ENCODE measurements around the gene CHD5. TPM values are rescaled to one million over a fixed set of nuclear protein-coding genes. Genes with fewer than 3 reads are reported as not detected.

CHD5 gene
- total and polyA plus RNA-seq, 2 of the 13 experiments (the other 11 are each of a cell fraction or from before 2014, with no cell fraction given) = 0.02 to 0.21 TPM

- Histone ChIP-seq H3K4me1 (ENCODE audit: insufficient read depth, low read length) (no peaks in the 10 kb centered on the region), H3K9me3 (ENCODE audit: low read length) (no peaks in the 10 kb centered on the region), H3K4me3 (replicated peaks in 1 of 3; ENCODE audit: insufficient read depth in 1 of 3, low read depth in 2 of 3, low read length in 3 of 3) (no peak overlapping the region), H3K27me3 (ENCODE audit: control insufficient read depth in 1 of 2, insufficient read depth in 2 of 2, low read length in 2 of 2) (peaks cover 2 to 27% of the 10 kb centered on the region in 2 experiments; a peak in 3 of 5 replicates), H3K36me3 (replicated peaks in 1 of 2; ENCODE audit: control insufficient read depth in 1 of 2, insufficient read depth in 2 of 2, low read length in 2 of 2) (no peaks in the 10 kb centered on the region), H4K20me1 (ENCODE audit: insufficient read depth, low read length) (no peaks in the 10 kb centered on the region), H3K9ac (ENCODE audit: insufficient read depth, low read depth, low read length) (no peak overlapping the region), H3K79me2 (ENCODE audit: insufficient read depth, low read length) (no peaks in the 10 kb centered on the region), H3K4me2 (ENCODE audit: low read depth, low read length) (no peak overlapping the region), H2AFZ (ENCODE audit: low read length) (no peak overlapping the region), H3K27ac (ENCODE audit: extremely low read length, insufficient read depth, low read length) (no peak overlapping the region)
- intact Hi-C loops (cut with micrococcal nuclease; ENCODE audit: unreplicated experiment) = no loop called here
- in situ Hi-C loops (cut with HindIII; ENCODE audit: extremely low pct_ligation_motif_present, low pct_unique_long_range_greater_than_20kb) = no loop called here
- BruUV-seq (replicated peaks) = no TSS peak
- no peak for TF ChIP-seq ZNF101 (CRISPR knock-in tag; IDR thresholded peaks at IDR 0.05; ENCODE audit: borderline replicate concordance, low read depth)
- no peak for TF ChIP-seq HOXD1 (CRISPR knock-in tag; IDR thresholded peaks at IDR 0.05)
- TF ChIP-seq RARA (CRISPR knock-in tag; IDR thresholded peaks at IDR 0.05) = no peak
- no peak for TF ChIP-seq KLF11 (CRISPR knock-in tag; IDR thresholded peaks at IDR 0.05)
- TF ChIP-seq NR0B2 (CRISPR knock-in tag; IDR thresholded peaks at IDR 0.05) = no peak
- TF ChIP-seq, protein P1, sequence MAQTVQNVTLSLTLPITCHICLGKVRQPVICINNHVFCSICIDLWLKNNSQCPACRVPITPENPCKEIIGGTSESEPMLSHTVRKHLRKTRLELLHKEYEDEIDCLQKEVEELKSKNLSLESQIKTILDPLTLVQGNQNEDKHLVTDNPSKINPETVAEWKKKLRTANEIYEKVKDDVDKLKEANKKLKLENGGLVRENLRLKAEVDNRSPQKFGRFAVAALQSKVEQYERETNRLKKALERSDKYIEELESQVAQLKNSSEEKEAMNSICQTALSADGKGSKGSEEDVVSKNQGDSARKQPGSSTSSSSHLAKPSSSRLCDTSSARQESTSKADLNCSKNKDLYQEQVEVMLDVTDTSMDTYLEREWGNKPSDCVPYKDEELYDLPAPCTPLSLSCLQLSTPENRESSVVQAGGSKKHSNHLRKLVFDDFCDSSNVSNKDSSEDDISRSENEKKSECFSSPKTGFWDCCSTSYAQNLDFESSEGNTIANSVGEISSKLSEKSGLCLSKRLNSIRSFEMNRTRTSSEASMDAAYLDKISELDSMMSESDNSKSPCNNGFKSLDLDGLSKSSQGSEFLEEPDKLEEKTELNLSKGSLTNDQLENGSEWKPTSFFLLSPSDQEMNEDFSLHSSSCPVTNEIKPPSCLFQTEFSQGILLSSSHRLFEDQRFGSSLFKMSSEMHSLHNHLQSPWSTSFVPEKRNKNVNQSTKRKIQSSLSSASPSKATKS (CRISPR knock-in tag; IDR thresholded peaks at IDR 0.05) = no peak
- no peak for TF ChIP-seq POLR2G (IDR thresholded peaks at IDR 0.05; ENCODE audit: low read depth, low read length)
- TF ChIP-seq, protein P2, sequence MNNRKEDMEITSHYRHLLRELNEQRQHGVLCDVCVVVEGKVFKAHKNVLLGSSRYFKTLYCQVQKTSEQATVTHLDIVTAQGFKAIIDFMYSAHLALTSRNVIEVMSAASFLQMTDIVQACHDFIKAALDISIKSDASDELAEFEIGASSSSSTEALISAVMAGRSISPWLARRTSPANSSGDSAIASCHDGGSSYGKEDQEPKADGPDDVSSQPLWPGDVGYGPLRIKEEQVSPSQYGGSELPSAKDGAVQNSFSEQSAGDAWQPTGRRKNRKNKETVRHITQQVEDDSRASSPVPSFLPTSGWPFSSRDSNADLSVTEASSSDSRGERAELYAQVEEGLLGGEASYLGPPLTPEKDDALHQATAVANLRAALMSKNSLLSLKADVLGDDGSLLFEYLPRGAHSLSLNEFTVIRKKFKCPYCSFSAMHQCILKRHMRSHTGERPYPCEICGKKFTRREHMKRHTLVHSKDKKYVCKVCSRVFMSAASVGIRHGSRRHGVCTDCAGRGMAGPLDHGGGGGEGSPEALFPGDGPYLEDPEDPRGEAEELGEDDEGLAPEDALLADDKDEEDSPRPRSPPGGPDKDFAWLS (CRISPR knock-in tag; IDR thresholded peaks at IDR 0.05; ENCODE audit: borderline replicate concordance) = no peak
- TF ChIP-seq BORCS8-MEF2B (CRISPR knock-in tag; IDR thresholded peaks at IDR 0.05) = no peak
- no peak for TF ChIP-seq IKZF5 (CRISPR knock-in tag; IDR thresholded peaks at IDR 0.05)
- no peak for TF ChIP-seq SP4 (CRISPR knock-in tag; IDR thresholded peaks at IDR 0.05)
- TF ChIP-seq, protein P3, sequence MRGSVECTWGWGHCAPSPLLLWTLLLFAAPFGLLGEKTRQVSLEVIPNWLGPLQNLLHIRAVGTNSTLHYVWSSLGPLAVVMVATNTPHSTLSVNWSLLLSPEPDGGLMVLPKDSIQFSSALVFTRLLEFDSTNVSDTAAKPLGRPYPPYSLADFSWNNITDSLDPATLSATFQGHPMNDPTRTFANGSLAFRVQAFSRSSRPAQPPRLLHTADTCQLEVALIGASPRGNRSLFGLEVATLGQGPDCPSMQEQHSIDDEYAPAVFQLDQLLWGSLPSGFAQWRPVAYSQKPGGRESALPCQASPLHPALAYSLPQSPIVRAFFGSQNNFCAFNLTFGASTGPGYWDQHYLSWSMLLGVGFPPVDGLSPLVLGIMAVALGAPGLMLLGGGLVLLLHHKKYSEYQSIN (CRISPR knock-in tag; IDR thresholded peaks at IDR 0.05; ENCODE audit: borderline replicate concordance) = no peak
- TF ChIP-seq SMC3 (IDR thresholded peaks at IDR 0.05; ENCODE audit: low read length) = no peak
- no peak for TF ChIP-seq NFKBIZ (CRISPR knock-in tag; IDR thresholded peaks at IDR 0.05)
- ChIA-PET POLR2A (no interaction called here), CTCF (ENCODE audit: low intra/inter-chr PET ratio, low total read pairs) (no interaction called here)
- FAIRE-seq (no peak), DNase-seq (ENCODE audit: low spot score) (no peak), ATAC-seq (no peak)
- WGBS (ENCODE audit: low lambda C conversion rate) = 4% methylated on average over 3 of the region's 3 CpGs
These were observed 61.7 kb downstream of the CHD5 start for GRCh38 chr1:6118415-6118814.

All from HepG2 (cell line).